Osteocyte (in vitro differentiated cells): ENCODE data around the gene PTPRN2. TPM values are rescaled to one million over a fixed set of nuclear protein-coding genes. Genes with fewer than 3 reads are reported as not detected.

ENCODE experiments used
- DNase-seq: peaks from one replicate; pipeline ENCODE4 v3.0.0; 2021; ENCODE audit warnings: mixed read lengths; ENCODE audit not compliant: unreplicated experiment; ENCODE audit errors: extremely low spot score
- H3K27ac Mint-ChIP-seq: one replicate; pipeline ENCODE4 v1.8.0; 2021; ENCODE audit warnings: mild to moderate bottlenecking, mixed read lengths; ENCODE audit not compliant: unreplicated experiment
- H3K27me3 Mint-ChIP-seq: one replicate; pipeline ENCODE4 v1.8.0; 2021; ENCODE audit warnings: mixed read lengths; ENCODE audit not compliant: unreplicated experiment
- H3K36me3 Mint-ChIP-seq: one replicate; pipeline ENCODE4 v1.8.0; 2021; ENCODE audit warnings: mixed read lengths; ENCODE audit not compliant: unreplicated experiment
- H3K4me1 Mint-ChIP-seq: one replicate; pipeline ENCODE4 v1.8.0; 2021; ENCODE audit warnings: mixed read lengths; ENCODE audit not compliant: unreplicated experiment
- H3K4me3 Mint-ChIP-seq: one replicate; pipeline ENCODE4 v1.8.0; 2021; ENCODE audit warnings: mild to moderate bottlenecking, moderate library complexity, mixed read lengths; ENCODE audit not compliant: unreplicated experiment
- H3K9me3 Mint-ChIP-seq: one replicate; pipeline ENCODE4 v1.8.0; 2021; ENCODE audit warnings: mixed read lengths; ENCODE audit not compliant: unreplicated experiment
- CTCF ChIP-seq: fragments of 200-600 bp; sonication (generic); IDR thresholded peaks from 2 replicates; pipeline ENCODE4 v1.5.0; 2021; ENCODE audit warnings: antibody characterized with exemption, mild to moderate bottlenecking, moderate library complexity
- total RNA-seq: library from RNA; stranded (reverse); gene quantifications from 2 replicates; pipeline ENCODE4 v1.2.1, GENCODE V29; 2021

The PTPRN2 gene
- total RNA-seq, 1 donor from 2014 or later, result 0.59 TPM

DNA sequence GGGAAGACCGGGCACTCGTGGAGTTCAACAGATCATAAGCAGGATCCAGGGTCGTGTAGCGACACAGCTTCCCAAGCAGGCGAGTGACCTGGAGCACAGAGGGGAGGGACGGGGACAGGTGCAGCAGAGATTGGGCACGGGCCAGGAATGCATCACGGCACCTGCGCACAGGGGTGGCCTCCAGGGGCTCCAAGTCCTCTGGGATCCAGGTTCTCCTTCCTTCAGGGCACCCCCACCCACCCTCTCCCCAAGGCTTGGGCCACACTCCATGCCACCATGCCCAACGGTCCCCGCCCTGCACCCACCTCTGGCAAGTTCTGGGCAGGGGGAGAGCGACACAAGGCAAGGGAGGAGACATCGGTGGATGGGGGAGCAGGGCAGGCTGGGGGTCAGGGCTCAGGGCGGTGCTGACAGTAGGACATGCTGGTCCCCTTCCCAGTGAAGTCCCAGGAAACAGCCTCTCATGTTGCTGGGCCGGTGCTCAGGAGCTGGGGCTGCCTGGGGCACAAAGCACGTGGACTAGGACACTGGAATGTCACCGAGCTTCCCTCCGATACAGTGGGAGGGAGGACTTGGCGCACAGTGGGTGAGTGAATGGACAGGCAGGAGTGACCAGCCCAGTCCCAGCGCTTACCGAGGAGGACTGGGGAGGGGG is 597.3 kb downstream of the PTPRN2 start:
- H3K4me1 Mint-ChIP-seq, result no peaks in the 10 kb centered on the region
- no peaks in the 10 kb centered on the region for H3K36me3 Mint-ChIP-seq
- no peak for DNase-seq
- no peak overlapping the region for H3K4me3 Mint-ChIP-seq
- H3K9me3 Mint-ChIP-seq, result peaks cover 9% of the 10 kb centered on the region
- no peak for TF ChIP-seq CTCF
- H3K27ac Mint-ChIP-seq, result no peak overlapping the region
- no peaks in the 10 kb centered on the region for H3K27me3 Mint-ChIP-seq

DNA sequence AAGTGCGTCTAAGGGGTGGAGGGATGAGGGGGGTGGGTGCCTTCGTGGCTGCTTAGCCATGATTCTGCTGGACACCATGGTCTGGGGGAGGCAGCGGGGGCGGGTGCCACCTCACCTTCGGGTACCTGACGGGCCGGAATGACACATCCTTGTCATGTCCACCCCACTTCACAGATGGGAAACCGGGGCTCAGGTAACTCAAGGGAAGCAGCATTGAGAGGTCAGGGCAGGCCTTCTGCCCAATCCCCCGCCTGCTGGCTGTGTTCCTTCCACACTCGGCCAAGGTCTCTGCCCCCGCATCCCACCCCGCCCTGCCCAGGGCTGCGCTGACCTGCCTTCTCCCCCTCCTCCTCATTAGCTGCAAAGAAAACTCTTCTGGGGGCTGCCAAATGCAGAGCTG is 598.0 kb downstream of the PTPRN2 start:
- H3K27me3 Mint-ChIP-seq, result no peaks in the 10 kb centered on the region
- H3K4me1 Mint-ChIP-seq, result no peaks in the 10 kb centered on the region
- no peak for TF ChIP-seq CTCF
- H3K36me3 Mint-ChIP-seq, result no peaks in the 10 kb centered on the region
- H3K27ac Mint-ChIP-seq, result no peak overlapping the region
- peaks cover 11% of the 10 kb centered on the region for H3K9me3 Mint-ChIP-seq
- no peak for DNase-seq
- no peak overlapping the region for H3K4me3 Mint-ChIP-seq

GRCh38 chr7:157987906-157988305 is 599.7 kb downstream of the PTPRN2 start:
- TF ChIP-seq CTCF, result no peak
- no peak overlapping the region for H3K27ac Mint-ChIP-seq
- no peak for DNase-seq
- no peak overlapping the region for H3K4me3 Mint-ChIP-seq
- H3K9me3 Mint-ChIP-seq, result peaks cover 7% of the 10 kb centered on the region
- H3K27me3 Mint-ChIP-seq, result no peaks in the 10 kb centered on the region
- H3K36me3 Mint-ChIP-seq, result no peaks in the 10 kb centered on the region
- H3K4me1 Mint-ChIP-seq, result no peaks in the 10 kb centered on the region

DNA sequence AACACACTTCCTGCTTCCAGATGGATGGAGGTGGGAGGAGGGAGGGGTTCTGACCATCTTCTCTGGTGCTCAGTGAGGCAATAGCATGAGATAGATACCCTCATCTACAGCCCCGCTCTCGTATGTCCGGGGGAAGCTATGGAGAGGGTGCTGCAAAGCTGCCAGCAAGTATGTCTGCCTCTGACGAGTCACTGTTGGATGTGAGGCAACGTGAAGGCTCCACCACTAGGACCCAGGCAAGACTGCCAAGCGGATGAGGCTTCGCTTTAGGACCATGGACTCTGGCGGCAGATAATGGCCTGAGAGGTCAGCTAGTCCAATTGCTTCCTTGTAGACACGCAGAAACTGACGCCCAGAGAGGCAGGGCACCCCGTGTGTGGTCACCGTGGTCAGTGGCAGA is 601.6 kb downstream of the PTPRN2 start:
- no peak for DNase-seq
- H3K9me3 Mint-ChIP-seq, result peaks cover 7% of the 10 kb centered on the region
- H3K4me3 Mint-ChIP-seq, result no peak overlapping the region
- H3K4me1 Mint-ChIP-seq, result no peaks in the 10 kb centered on the region
- no peaks in the 10 kb centered on the region for H3K27me3 Mint-ChIP-seq
- no peak for TF ChIP-seq CTCF
- H3K36me3 Mint-ChIP-seq, result no peaks in the 10 kb centered on the region
- no peak overlapping the region for H3K27ac Mint-ChIP-seq

- Mint-ChIP-seq H3K27me3 (no peaks in the 10 kb centered on the region), H3K36me3 (no peaks in the 10 kb centered on the region), H3K4me3 (no peak overlapping the region), H3K4me1 (no peaks in the 10 kb centered on the region), H3K9me3 (peaks cover 7% of the 10 kb centered on the region), H3K27ac (no peak overlapping the region)
- DNase-seq, result no peak
- no peak for TF ChIP-seq CTCF
These were observed 602.0 kb downstream of the PTPRN2 start for GRCh38 chr7:157985636-157986035.
